ENCODE results near the gene NCAPD2.

Gene NCAPD2

GRCh38 chr12:6540181-6540877 is 46.4 kb downstream of the NCAPD2 start:
- TF ChIP-seq CTCF (IDR thresholded peaks at IDR 0.05; ENCODE audit: low read depth, low read length, missing control alignments), result peak; percentile 35
- H3K4me3 ChIP-seq (ENCODE audit: low read depth, low read length), result no peak overlapping the region
- DNase-seq (ENCODE audit: low read depth), result no peak

- no peak overlapping the region for H3K4me3 ChIP-seq (ENCODE audit: low read depth, low read length)
- DNase-seq (ENCODE audit: low read depth), result no peak
- TF ChIP-seq CTCF (IDR thresholded peaks at IDR 0.05; ENCODE audit: low read depth, low read length, missing control alignments), result no peak
Measured at GRCh38 chr12:6541371-6542165, 47.7 kb downstream of the NCAPD2 start.

GRCh38 chr12:6542209-6543009 is 48.5 kb downstream of the NCAPD2 start:
- H3K4me3 ChIP-seq (ENCODE audit: low read depth, low read length), result no peak overlapping the region
- DNase-seq (ENCODE audit: low read depth), result no peak
- no peak for TF ChIP-seq CTCF (IDR thresholded peaks at IDR 0.05; ENCODE audit: low read depth, low read length, missing control alignments)

- no peak overlapping the region for H3K4me3 ChIP-seq (ENCODE audit: low read depth, low read length)
- no peak for DNase-seq (ENCODE audit: low read depth)
- TF ChIP-seq CTCF (IDR thresholded peaks at IDR 0.05; ENCODE audit: low read depth, low read length, missing control alignments), result no peak
Measured at GRCh38 chr12:6546016-6546415, 52.1 kb downstream of the NCAPD2 start.

- TF ChIP-seq CTCF (IDR thresholded peaks at IDR 0.05; ENCODE audit: low read depth, low read length, missing control alignments), result no peak
- no peak for DNase-seq (ENCODE audit: low read depth)
- no peak overlapping the region for H3K4me3 ChIP-seq (ENCODE audit: low read depth, low read length)
Measured at GRCh38 chr12:6547566-6547965, 53.7 kb downstream of the NCAPD2 start.

- no peak for TF ChIP-seq CTCF (IDR thresholded peaks at IDR 0.05; ENCODE audit: low read depth, low read length, missing control alignments)
- DNase-seq (ENCODE audit: low read depth), result no peak
- H3K4me3 ChIP-seq (ENCODE audit: low read depth, low read length), result no peak overlapping the region
Measured at GRCh38 chr12:6547987-6548386, 54.1 kb downstream of the NCAPD2 start.

Data from GM12864 (cell line).